ENCODE results near the gene ADCY3.

Gene ADCY3

GRCh38 chr2:24830351-24830750 lies 89.7 kb downstream of the ADCY3 start:
- no peak overlapping the region for H3K4me3 ChIP-seq (ENCODE audit: low read length)
- peak; percentile 40 for DNase-seq (ENCODE audit: low read depth)
- TF ChIP-seq CTCF (conservative IDR thresholded peaks at IDR 0.05; ENCODE audit: low read length), result peak; percentile 39

GRCh38 chr2:24828238-24828996 lies 91.6 kb downstream of the ADCY3 start:
- no peak overlapping the region for H3K4me3 ChIP-seq (ENCODE audit: low read length)
- no peak for DNase-seq (ENCODE audit: low read depth)
- no peak for TF ChIP-seq CTCF (conservative IDR thresholded peaks at IDR 0.05; ENCODE audit: low read length)

GRCh38 chr2:24827321-24828237 lies 92.5 kb downstream of the ADCY3 start:
- peak; percentile 98 for TF ChIP-seq CTCF (conservative IDR thresholded peaks at IDR 0.05; ENCODE audit: low read length)
- peak; percentile 86 for DNase-seq (ENCODE audit: low read depth)
- H3K4me3 ChIP-seq (ENCODE audit: low read length), result no peak overlapping the region

GRCh38 chr2:24826773-24827145 lies 93.3 kb downstream of the ADCY3 start:
- no peak for TF ChIP-seq CTCF (conservative IDR thresholded peaks at IDR 0.05; ENCODE audit: low read length)
- DNase-seq (ENCODE audit: low read depth), result no peak
- no peak overlapping the region for H3K4me3 ChIP-seq (ENCODE audit: low read length)

GRCh38 chr2:24825883-24826772 lies 93.9 kb downstream of the ADCY3 start:
- TF ChIP-seq CTCF (conservative IDR thresholded peaks at IDR 0.05; ENCODE audit: low read length), result no peak
- no peak overlapping the region for H3K4me3 ChIP-seq (ENCODE audit: low read length)
- DNase-seq (ENCODE audit: low read depth), result no peak

- no peak overlapping the region for H3K4me3 ChIP-seq (ENCODE audit: low read length)
- DNase-seq (ENCODE audit: low read depth), result no peak
- TF ChIP-seq CTCF (conservative IDR thresholded peaks at IDR 0.05; ENCODE audit: low read length), result peak; percentile 50
These were observed 94.8 kb downstream of the ADCY3 start for GRCh38 chr2:24824966-24825882.
